ENCODE measurements around the gene NTMT2.
"Not testable (repeated sequence)": the region's sequence is repeated elsewhere in the genome, so short reads cannot be mapped to it uniquely, and the experiment has no call there.

NTMT2 gene

DNA sequence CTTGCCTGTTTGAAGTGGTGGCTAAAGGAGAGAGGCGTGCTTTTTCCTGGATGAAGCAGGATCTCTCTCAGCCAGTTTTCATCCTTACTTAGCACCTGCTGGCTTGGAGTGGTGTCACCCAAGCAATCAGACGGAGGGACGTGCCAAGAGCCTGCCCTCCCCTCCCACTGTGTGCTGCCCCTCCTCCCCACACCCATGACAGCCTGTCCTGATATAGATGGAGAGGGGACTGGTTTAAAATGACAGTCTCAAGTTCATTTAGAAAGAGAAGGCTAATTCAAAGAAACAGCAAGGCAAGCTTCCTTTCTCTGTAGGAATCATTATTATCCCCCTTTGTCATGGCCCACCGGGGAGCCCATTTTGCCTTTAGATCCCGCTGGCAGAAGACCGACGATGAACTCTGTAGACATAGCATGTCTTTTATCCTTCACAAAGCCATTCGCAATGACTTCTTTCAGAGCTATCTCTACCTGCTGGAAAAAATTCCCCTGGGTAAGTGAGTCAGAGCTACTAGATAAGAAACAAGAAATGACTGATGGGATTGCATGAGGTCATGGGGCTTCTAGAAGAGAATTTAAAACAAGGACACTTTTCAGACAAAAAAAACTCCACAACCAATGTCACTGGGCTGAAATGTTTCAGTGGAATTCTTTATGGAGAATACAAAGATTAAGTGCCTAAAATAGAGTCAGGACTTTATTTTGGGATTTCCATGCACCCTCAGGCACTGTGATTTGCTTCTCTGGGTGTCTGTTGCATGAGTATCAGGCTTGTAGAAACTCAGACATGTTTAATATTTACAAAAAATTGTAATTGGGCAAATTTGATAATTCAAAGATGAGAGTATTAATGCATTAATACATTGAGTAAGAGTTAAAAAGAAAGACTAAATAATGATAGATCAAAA, at the start of gene NTMT2:
Gene NTMT2 (plus strand): TSS at position 190 of the 907 bp plus-strand sequence. CDS start 149 bp downstream, at position 339.
- Mint-ChIP-seq H3K4me3 (no peak within 1 kb of the TSS), H3K36me3 (ENCODE audit: insufficient read depth) (no peaks in the 10 kb centered on the region), H3K9me3 (peaks cover 7% of the 10 kb centered on the region), H3K27ac (ENCODE audit: low read depth) (no peak within 1 kb of the TSS), H3K4me1 (no peaks in the 10 kb centered on the region), H3K27me3 (peaks cover 58% of the 10 kb centered on the region)
- no peak for DNase-seq (ENCODE audit: low spot score in 2 of 2)
- no peak for ATAC-seq (replicated peaks; ENCODE audit: extremely low read depth, poor library complexity, severe bottlenecking)

DNA sequence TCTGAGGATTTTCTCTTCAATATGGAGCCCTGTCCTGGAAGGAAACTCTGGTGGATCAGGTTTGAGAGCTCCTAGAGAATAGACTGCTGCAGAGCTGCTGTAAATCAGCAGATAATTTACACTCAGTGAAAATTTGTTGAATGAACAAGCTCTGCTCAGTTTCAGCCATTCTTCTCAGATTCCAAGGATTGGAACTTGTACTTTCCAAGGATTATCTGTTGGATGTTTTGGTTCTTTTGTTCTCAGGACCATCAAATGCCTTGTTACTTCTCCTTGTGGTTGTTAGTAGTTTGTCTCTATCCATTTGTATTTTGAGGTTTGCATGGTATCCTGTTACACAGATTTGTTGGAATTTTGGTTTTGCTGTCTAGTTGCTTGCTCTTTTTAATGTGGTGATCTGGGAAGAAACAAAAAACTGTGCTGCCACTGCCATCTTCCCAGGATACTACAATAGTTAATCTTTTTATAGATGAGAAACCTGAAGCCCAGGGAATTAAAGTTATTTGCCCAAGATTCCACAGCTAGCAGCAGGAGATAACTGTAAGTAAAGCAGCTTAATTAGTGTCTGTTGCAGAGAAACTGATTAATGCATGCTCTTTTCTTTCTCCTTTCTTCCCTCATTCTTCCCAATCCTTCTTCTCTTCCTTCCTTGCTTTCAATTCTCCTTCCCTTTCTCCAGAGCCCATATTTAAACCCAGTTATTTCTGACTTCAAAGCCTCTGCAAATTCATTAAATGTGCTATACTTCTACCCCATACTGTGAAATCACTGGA, 49.6 kb upstream of the NTMT2 start:
- Mint-ChIP-seq H3K9me3 (no peaks in the 10 kb centered on the region), H3K36me3 (ENCODE audit: insufficient read depth) (no peaks in the 10 kb centered on the region), H3K4me1 (no peaks in the 10 kb centered on the region), H3K4me3 (no peak overlapping the region), H3K27me3 (peaks cover 38% of the 10 kb centered on the region), H3K27ac (ENCODE audit: low read depth) (no peak overlapping the region)
- ATAC-seq (replicated peaks; ENCODE audit: extremely low read depth, poor library complexity, severe bottlenecking), result no peak
- no peak for DNase-seq (ENCODE audit: low spot score in 2 of 2)

DNA sequence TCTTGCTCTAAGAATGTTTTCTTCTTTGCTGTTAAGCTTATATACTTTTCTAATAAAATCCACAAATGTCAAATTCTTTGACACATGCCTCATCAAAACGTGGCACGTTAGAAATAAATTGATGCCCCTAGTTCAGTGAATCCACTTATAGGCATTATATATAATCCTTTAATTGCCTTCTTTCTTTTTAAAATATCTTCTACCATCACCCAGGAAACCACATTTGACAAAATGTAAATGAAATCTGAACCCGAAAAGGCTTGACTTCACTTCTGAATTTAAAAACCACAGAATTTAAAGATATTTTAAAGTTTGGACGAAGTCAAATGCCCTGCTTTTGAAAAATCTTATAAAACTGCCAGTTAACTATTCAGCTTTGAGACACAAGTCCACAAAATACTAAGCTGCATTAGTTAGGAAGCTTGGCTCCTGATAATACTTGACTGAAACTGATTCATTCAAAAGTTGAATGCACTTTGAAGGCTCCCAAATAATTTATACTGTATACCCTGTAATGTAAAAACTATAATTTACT, 48.9 kb upstream of the NTMT2 start:
- ATAC-seq (replicated peaks; ENCODE audit: extremely low read depth, poor library complexity, severe bottlenecking), result no peak
- no peaks in the 10 kb centered on the region for H3K9me3 Mint-ChIP-seq
- H3K36me3 Mint-ChIP-seq (ENCODE audit: insufficient read depth), result no peaks in the 10 kb centered on the region
- peaks cover 45% of the 10 kb centered on the region for H3K27me3 Mint-ChIP-seq
- no peaks in the 10 kb centered on the region for H3K4me1 Mint-ChIP-seq
- H3K4me3 Mint-ChIP-seq, result no peak overlapping the region
- no peak overlapping the region for H3K27ac Mint-ChIP-seq (ENCODE audit: low read depth)
- DNase-seq (ENCODE audit: low spot score in 2 of 2), result no peak

DNA sequence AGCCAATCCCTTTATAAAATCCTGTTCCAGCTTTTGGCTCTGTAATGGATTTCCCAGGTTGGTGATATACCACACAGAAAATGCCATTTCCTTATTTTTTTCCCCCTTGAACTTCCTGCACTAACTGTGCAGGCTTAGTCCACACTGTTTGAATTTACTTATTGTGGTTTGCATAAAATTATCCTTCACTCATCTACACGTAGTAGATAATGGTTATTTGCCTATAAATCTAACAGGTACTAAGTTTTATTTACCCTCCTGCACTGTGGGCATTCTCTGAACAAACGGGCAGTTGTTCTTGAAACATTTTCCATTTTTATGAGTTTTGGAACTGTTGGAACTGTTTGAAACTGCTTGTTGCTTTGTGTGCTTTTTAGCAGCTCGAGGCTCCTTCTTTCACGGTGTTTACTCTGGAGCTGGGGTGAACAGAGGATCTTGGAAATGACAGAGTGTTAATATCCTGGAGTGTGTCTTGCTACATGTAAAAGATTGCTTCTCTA, 48.3 kb upstream of the NTMT2 start:
- H3K4me1 Mint-ChIP-seq, result no peaks in the 10 kb centered on the region
- DNase-seq (ENCODE audit: low spot score in 2 of 2) (no peak), ATAC-seq (replicated peaks; ENCODE audit: extremely low read depth, poor library complexity, severe bottlenecking) (no peak)
- H3K27ac Mint-ChIP-seq (ENCODE audit: low read depth), result no peak overlapping the region
- no peak overlapping the region for H3K4me3 Mint-ChIP-seq
- H3K36me3 Mint-ChIP-seq (ENCODE audit: insufficient read depth), result no peaks in the 10 kb centered on the region
- no peaks in the 10 kb centered on the region for H3K9me3 Mint-ChIP-seq
- H3K27me3 Mint-ChIP-seq, result peaks cover 51% of the 10 kb centered on the region

DNA sequence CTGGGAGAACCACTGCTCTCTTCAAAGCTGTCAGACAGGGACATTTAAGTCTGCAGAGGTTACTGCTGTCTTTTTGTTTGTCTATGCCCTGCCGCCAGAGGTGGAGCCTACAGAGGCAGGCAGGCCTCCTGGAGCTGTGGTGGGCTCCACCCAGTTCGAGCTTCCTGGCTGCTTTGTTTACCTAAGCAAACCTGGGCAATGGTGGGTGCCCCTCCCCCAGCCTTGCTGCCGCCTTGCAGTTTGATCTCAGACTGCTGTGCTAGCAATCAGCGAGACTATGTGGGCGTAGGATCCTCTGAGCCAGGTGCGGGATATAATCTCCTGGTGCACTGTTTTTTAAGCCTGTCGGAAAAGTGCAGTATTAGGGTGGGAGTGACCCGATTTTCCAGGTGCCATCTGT, 32.6 kb upstream of the NTMT2 start:
- H3K27ac Mint-ChIP-seq (ENCODE audit: low read depth); H3K4me3 Mint-ChIP-seq: not testable (repeated sequence)

DNA sequence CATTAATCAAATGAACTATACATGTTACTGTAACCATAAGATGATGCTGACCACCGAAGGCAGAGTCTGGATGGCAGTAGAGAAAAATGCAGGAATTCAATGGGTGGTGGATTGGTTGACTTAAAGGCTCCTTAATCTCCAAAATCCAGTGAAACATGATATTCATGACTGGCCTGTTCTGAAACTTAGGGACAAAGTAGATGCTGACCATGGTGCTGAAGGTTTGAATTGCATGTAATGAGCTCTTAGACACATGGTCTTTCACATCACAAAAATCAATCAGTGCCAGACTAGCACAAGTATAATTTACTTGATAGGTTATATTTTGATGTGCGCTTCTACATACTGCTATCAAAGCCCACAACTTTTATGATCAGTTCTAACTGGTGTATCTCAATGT, 30.9 kb upstream of the NTMT2 start:
- Mint-ChIP-seq H3K9me3 (peaks cover 7% of the 10 kb centered on the region), H3K4me3 (no peak overlapping the region), H3K4me1 (no peaks in the 10 kb centered on the region), H3K36me3 (ENCODE audit: insufficient read depth) (no peaks in the 10 kb centered on the region), H3K27me3 (peaks cover 83% of the 10 kb centered on the region), H3K27ac (ENCODE audit: low read depth) (no peak overlapping the region)
- DNase-seq (ENCODE audit: low spot score in 2 of 2), result no peak
- ATAC-seq (replicated peaks; ENCODE audit: extremely low read depth, poor library complexity, severe bottlenecking), result no peak

More for the DNA sequence above, 32.6 kb upstream of the NTMT2 start:
- H3K9me3 Mint-ChIP-seq; H3K36me3 Mint-ChIP-seq (ENCODE audit: insufficient read depth); H3K4me1 Mint-ChIP-seq; DNase-seq (ENCODE audit: low spot score in 2 of 2); ATAC-seq (replicated peaks; ENCODE audit: extremely low read depth, poor library complexity, severe bottlenecking): not testable (repeated sequence)
- peaks cover 65% of the 10 kb centered on the region for H3K27me3 Mint-ChIP-seq

DNA sequence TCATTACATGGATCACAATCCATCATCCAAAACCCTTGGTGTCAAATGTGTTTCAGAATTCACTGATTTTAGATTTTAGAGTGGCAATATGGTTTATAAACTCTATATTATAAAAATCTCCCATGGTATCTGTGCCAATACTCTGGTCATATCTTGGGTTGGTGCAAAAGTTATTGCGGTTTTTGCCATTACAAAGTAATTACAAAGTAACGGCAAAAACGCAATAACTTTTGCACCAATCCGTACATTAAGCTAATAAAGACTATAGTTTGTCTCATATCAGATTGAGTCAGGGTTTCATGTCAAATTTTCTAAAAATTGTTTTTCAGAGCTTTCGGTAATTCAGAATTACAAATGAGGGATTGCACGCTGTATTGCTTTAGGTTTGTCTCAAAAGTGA, 23.4 kb upstream of the NTMT2 start:
- no peaks in the 10 kb centered on the region for H3K36me3 Mint-ChIP-seq (ENCODE audit: insufficient read depth)

DNA sequence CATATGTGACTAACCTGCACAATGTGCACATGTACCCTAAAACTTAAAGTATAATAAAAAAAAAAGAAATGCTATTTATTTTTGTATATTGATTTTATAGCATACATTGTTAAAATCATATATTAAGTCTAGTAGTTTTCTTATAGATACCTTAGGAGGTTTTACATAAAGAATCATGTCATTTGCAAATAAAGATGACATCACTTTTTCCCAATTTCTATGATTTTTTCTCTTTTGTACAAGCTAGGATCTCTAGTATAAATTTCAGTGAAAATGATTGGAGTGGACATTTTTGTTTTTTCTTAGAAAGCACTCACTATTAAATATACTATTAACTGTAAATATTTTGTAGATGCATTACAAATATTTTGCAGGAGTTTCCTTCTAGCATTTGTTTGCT, 20.5 kb upstream of the NTMT2 start:
- DNase-seq (ENCODE audit: low spot score in 2 of 2) (no peak), ATAC-seq (replicated peaks; ENCODE audit: extremely low read depth, poor library complexity, severe bottlenecking) (no peak)
- H3K27ac Mint-ChIP-seq (ENCODE audit: low read depth), result no peak overlapping the region
- no peaks in the 10 kb centered on the region for H3K4me1 Mint-ChIP-seq
- no peaks in the 10 kb centered on the region for H3K36me3 Mint-ChIP-seq (ENCODE audit: insufficient read depth)
- peaks cover 6% of the 10 kb centered on the region for H3K9me3 Mint-ChIP-seq
- peaks cover 40% of the 10 kb centered on the region for H3K27me3 Mint-ChIP-seq
- no peak overlapping the region for H3K4me3 Mint-ChIP-seq

More for the DNA sequence above, 23.4 kb upstream of the NTMT2 start:
- Mint-ChIP-seq H3K4me3 (no peak overlapping the region), H3K4me1 (no peaks in the 10 kb centered on the region), H3K9me3 (peaks cover 6% of the 10 kb centered on the region), H3K27ac (ENCODE audit: low read depth) (no peak overlapping the region), H3K27me3 (peaks cover 55% of the 10 kb centered on the region)
- no peak for DNase-seq (ENCODE audit: low spot score in 2 of 2)
- no peak for ATAC-seq (replicated peaks; ENCODE audit: extremely low read depth, poor library complexity, severe bottlenecking)

DNA sequence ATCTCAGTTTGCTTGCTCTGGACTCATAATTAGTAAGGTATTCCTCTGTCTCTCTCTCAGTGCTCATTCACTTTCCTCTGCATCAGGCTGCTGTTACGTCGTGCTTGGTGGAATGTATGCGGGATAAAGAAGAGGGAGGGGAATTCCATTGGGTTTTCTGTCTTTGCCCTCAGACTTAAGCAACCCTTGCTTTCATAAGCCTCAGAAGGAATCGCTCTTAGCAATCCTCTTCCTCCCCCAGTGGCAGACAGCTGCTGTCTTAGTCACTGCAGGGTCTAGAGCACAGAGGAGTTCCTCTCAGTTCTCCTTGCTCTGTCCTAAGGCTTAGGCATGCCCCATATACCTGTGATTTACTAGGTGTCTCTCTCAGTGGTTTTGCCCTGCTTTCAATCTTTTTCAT, 19.1 kb upstream of the NTMT2 start:
- no peak overlapping the region for H3K27ac Mint-ChIP-seq (ENCODE audit: low read depth)
- ATAC-seq (replicated peaks; ENCODE audit: extremely low read depth, poor library complexity, severe bottlenecking), result no peak

DNA sequence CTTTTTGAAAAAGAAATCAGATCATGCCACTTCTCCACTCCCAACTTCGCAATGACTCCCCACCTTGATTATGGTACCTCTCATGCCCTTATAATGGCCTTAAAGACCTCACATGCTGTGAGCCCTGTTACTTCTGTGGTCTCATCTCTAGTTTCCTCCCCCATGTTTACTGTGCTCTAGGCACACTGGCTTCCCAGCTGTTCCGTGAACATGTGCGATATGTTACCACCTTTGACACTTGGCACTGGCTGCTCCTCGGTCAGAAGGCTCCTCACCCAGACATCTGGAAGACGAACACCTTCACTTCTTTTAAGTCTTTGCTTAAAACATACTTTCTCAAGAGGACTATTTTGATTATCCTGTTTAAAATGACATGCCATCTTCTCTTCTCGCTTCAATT, 14.3 kb upstream of the NTMT2 start:
- Mint-ChIP-seq H3K4me3 (no peak overlapping the region), H3K4me1 (no peaks in the 10 kb centered on the region), H3K27me3 (peaks cover 29% of the 10 kb centered on the region), H3K27ac (ENCODE audit: low read depth) (no peak overlapping the region), H3K9me3 (no peaks in the 10 kb centered on the region), H3K36me3 (ENCODE audit: insufficient read depth) (peaks cover 1% of the 10 kb centered on the region)
- DNase-seq (ENCODE audit: low spot score in 2 of 2) (no peak), ATAC-seq (replicated peaks; ENCODE audit: extremely low read depth, poor library complexity, severe bottlenecking) (no peak)

More for the DNA sequence above, 19.1 kb upstream of the NTMT2 start:
- Mint-ChIP-seq H3K9me3 (peaks cover 6% of the 10 kb centered on the region), H3K36me3 (ENCODE audit: insufficient read depth) (peaks cover 1% of the 10 kb centered on the region), H3K27me3 (peaks cover 43% of the 10 kb centered on the region), H3K4me3 (no peak overlapping the region), H3K4me1 (no peaks in the 10 kb centered on the region)
- no peak for DNase-seq (ENCODE audit: low spot score in 2 of 2)

DNA sequence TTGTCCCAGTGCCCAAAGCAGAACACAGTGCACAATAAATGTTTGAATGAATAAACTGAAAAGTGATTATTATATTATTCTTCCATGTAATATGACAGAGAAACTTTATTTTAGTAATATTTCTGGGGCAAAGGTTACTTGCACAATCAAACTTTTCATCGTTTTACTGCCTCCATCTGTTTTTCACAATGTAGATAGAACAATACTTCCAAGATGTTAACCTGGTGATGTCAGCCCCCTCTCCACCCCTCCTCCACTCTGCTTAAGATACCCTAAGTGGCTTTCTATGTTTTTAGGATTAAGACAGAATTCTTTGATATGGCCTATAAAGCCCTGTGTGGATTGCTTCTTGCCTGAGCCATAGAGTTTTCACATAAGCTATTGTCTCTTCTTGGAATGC, 13.8 kb upstream of the NTMT2 start:
- H3K27me3 Mint-ChIP-seq, result peaks cover 23% of the 10 kb centered on the region
- no peaks in the 10 kb centered on the region for H3K4me1 Mint-ChIP-seq
- ATAC-seq (replicated peaks; ENCODE audit: extremely low read depth, poor library complexity, severe bottlenecking), result no peak
- DNase-seq (ENCODE audit: low spot score in 2 of 2), result no peak
- H3K9me3 Mint-ChIP-seq, result no peaks in the 10 kb centered on the region
- no peak overlapping the region for H3K27ac Mint-ChIP-seq (ENCODE audit: low read depth)
- no peak overlapping the region for H3K4me3 Mint-ChIP-seq
- H3K36me3 Mint-ChIP-seq (ENCODE audit: insufficient read depth), result peaks cover 1% of the 10 kb centered on the region

DNA sequence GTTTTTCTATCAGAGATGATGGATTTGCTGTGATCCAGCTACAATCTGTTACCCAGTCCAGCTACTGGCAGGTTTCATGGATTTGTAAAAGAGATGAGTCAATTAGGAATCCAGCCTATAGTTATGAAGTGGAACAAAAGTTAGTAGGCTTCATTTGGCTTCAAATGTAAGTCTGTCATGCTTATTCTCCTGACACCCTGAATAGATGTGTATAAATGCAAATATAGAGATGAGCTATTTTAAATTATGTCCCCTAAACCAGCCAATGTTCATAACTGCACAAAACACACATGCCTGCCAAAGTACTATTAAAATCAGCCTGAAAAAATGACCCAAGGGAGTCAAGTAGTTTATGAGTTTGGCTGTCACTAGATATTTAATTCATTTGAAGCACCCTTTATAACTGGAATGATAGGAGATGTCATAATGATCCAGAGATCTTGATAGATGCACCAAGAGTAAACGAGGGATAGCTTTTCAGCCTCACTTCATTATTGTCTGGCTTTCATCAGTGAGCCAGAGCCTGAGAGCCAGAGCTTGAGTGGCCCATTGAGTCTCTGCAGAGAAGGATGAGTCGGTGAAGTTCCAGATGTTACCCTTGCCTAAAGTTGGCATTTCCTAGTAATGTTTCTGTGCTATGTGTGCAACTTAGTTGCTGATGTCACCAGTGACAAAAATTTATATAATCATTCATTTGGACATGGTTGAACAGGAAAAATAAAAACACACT, 11.8 kb upstream of the NTMT2 start:
- Mint-ChIP-seq H3K27ac (ENCODE audit: low read depth) (no peak overlapping the region), H3K4me1 (no peaks in the 10 kb centered on the region), H3K4me3 (no peak overlapping the region), H3K9me3 (no peaks in the 10 kb centered on the region), H3K36me3 (ENCODE audit: insufficient read depth) (peaks cover 1% of the 10 kb centered on the region), H3K27me3 (peaks cover 26% of the 10 kb centered on the region)
- DNase-seq (ENCODE audit: low spot score in 2 of 2) (no peak), ATAC-seq (replicated peaks; ENCODE audit: extremely low read depth, poor library complexity, severe bottlenecking) (no peak)
